ENCODE data around the gene RPL41.

- TF ChIP-seq POLR2A (IDR thresholded peaks at IDR 0.05) (no peak), POLR2AphosphoS5 (IDR thresholded peaks at IDR 0.05; ENCODE audit: insufficient read depth in 1 of 2, low read depth in 1 of 2) (no peak), CTCF (IDR thresholded peaks at IDR 0.05) (no peak)
Observed at GRCh38 chr12:56163533-56164344, 47.3 kb downstream of the RPL41 start.
